A549 (cell line): ENCODE data around the gene GDPD3.

Experiments
- BCL3 ChIP-seq: fragments of >200 bp; sonication (Bioruptor Twin); formaldehyde crosslinking; IDR thresholded peaks from 3 replicates; pipeline ENCODE4 v1.6.1; 2016
- CBX2 ChIP-seq: fragments of 200-600 bp; sonication (generic); IDR thresholded peaks from 2 replicates; pipeline ENCODE4 v1.6.1; 2016; ENCODE audit warnings: low read depth, mild to moderate bottlenecking, borderline replicate concordance
- CTCF ChIP-seq: fragments of >200 bp; sonication (Bioruptor Twin); formaldehyde crosslinking; IDR thresholded peaks from 3 replicates; pipeline ENCODE4 v1.5.1; 2016
- ELK1 ChIP-seq: fragments of 150-350 bp; IDR thresholded peaks from 2 replicates; pipeline ENCODE4 v1.6.1; 2014; ENCODE audit warnings: low read depth, mild to moderate bottlenecking, low read length
- HEYL ChIP-seq: fragments of 250-450 bp; sonication (Bioruptor Pico); IDR thresholded peaks from 2 replicates; pipeline ENCODE4 v1.8.0; 2021; ENCODE audit warnings: mild to moderate bottlenecking, moderate library complexity
- MAFK ChIP-seq: fragments of 450-650 bp; IDR thresholded peaks from 2 replicates; pipeline ENCODE4 v1.6.1; 2014; ENCODE audit not compliant: partially characterized antibody

GRCh38 chr16:30063893-30064728, 49.2 kb downstream of the GDPD3 start:
- TF ChIP-seq HEYL (no peak), BCL3 (no peak), CTCF (peak; percentile 55), CBX2 (no peak), MAFK (no peak), ELK1 (no peak)
